Activated naive CD8-positive, alpha-beta T cell treated with anti-CD3 and anti-CD28 coated beads for 36 hours (primary cell): Measurements from ENCODE around the gene PROSER2. TPM values are rescaled to one million over a fixed set of nuclear protein-coding genes. Genes with fewer than 3 reads are reported as not detected.

Experiments
- DNase-seq: peaks from one replicate; pipeline ENCODE4 v3.0.0; 2021
- H3K27ac Mint-ChIP-seq: one replicate; pipeline ENCODE4 v1.8.0; 2022; ENCODE audit warnings: mild to moderate bottlenecking, moderate library complexity, mixed read lengths
- H3K27me3 Mint-ChIP-seq: one replicate; pipeline ENCODE4 v1.8.0; 2022; ENCODE audit warnings: mild to moderate bottlenecking, mixed read lengths
- H3K36me3 Mint-ChIP-seq: one replicate; pipeline ENCODE4 v1.8.0; 2021; ENCODE audit warnings: mild to moderate bottlenecking, mixed read lengths
- H3K4me1 Mint-ChIP-seq: one replicate; pipeline ENCODE4 v1.8.0; 2021; ENCODE audit warnings: mixed read lengths
- H3K4me3 Mint-ChIP-seq: one replicate; pipeline ENCODE4 v1.8.0; 2022; ENCODE audit warnings: mild to moderate bottlenecking, moderate library complexity, mixed read lengths
- H3K9me3 Mint-ChIP-seq: one replicate; pipeline ENCODE4 v1.8.0; 2022; ENCODE audit warnings: mixed read lengths
- total RNA-seq, 2 experiments: library from RNA; stranded (reverse); gene quantifications; one replicate each; pipeline ENCODE4 v1.2.3, GENCODE V29; 2021

Gene PROSER2
- total RNA-seq, 2 experiments from 2014 or later = 1.5 to 2.8 TPM

- no peaks in the 10 kb centered on the region for H3K27me3 Mint-ChIP-seq
- no peak overlapping the region for H3K27ac Mint-ChIP-seq
Measured at GRCh38 chr10:11795101-11795920, 27.8 kb upstream of the PROSER2 start.

GRCh38 chr10:11796474-11796873 lies 26.7 kb upstream of the PROSER2 start:
- H3K9me3 Mint-ChIP-seq = no peaks in the 10 kb centered on the region
- no peaks in the 10 kb centered on the region for H3K27me3 Mint-ChIP-seq
- H3K36me3 Mint-ChIP-seq = no peaks in the 10 kb centered on the region
- DNase-seq = no peak
- H3K4me3 Mint-ChIP-seq = no peak overlapping the region
- H3K27ac Mint-ChIP-seq = no peak overlapping the region
- H3K4me1 Mint-ChIP-seq = no peaks in the 10 kb centered on the region

More at GRCh38 chr10:11795101-11795920, 27.8 kb upstream of the PROSER2 start:
- Mint-ChIP-seq H3K4me3 (peak overlapping the region; percentile 42), H3K4me1 (no peaks in the 10 kb centered on the region), H3K9me3 (no peaks in the 10 kb centered on the region), H3K36me3 (no peaks in the 10 kb centered on the region)
- no peak for DNase-seq

GRCh38 chr10:11797281-11797680 lies 25.9 kb upstream of the PROSER2 start:
- no peaks in the 10 kb centered on the region for H3K27me3 Mint-ChIP-seq
- DNase-seq = no peak
- no peaks in the 10 kb centered on the region for H3K9me3 Mint-ChIP-seq
- no peak overlapping the region for H3K4me3 Mint-ChIP-seq
- no peak overlapping the region for H3K27ac Mint-ChIP-seq
- H3K36me3 Mint-ChIP-seq = no peaks in the 10 kb centered on the region
- no peaks in the 10 kb centered on the region for H3K4me1 Mint-ChIP-seq

GRCh38 chr10:11797847-11798633 lies 25.1 kb upstream of the PROSER2 start:
- H3K27ac Mint-ChIP-seq = no peak overlapping the region
- no peaks in the 10 kb centered on the region for H3K36me3 Mint-ChIP-seq
- no peaks in the 10 kb centered on the region for H3K4me1 Mint-ChIP-seq
- no peak overlapping the region for H3K4me3 Mint-ChIP-seq
- H3K27me3 Mint-ChIP-seq = peaks cover 3% of the 10 kb centered on the region
- no peaks in the 10 kb centered on the region for H3K9me3 Mint-ChIP-seq
- DNase-seq = no peak

GRCh38 chr10:11798845-11799735 lies 24.1 kb upstream of the PROSER2 start:
- no peak overlapping the region for H3K27ac Mint-ChIP-seq
- no peaks in the 10 kb centered on the region for H3K9me3 Mint-ChIP-seq
- no peaks in the 10 kb centered on the region for H3K36me3 Mint-ChIP-seq
- H3K4me1 Mint-ChIP-seq = no peaks in the 10 kb centered on the region
- H3K4me3 Mint-ChIP-seq = no peak overlapping the region
- peaks cover 3% of the 10 kb centered on the region for H3K27me3 Mint-ChIP-seq
- DNase-seq = no peak

GRCh38 chr10:11799736-11800080 lies 23.4 kb upstream of the PROSER2 start:
- H3K4me3 Mint-ChIP-seq = no peak overlapping the region
- no peaks in the 10 kb centered on the region for H3K36me3 Mint-ChIP-seq
- no peaks in the 10 kb centered on the region for H3K9me3 Mint-ChIP-seq
- H3K27me3 Mint-ChIP-seq = peaks cover 3% of the 10 kb centered on the region
- DNase-seq = no peak
- H3K27ac Mint-ChIP-seq = no peak overlapping the region
- H3K4me1 Mint-ChIP-seq = no peaks in the 10 kb centered on the region

- H3K4me1 Mint-ChIP-seq = no peaks in the 10 kb centered on the region
- no peak overlapping the region for H3K27ac Mint-ChIP-seq
- no peak for DNase-seq
- H3K4me3 Mint-ChIP-seq = no peak overlapping the region
- H3K9me3 Mint-ChIP-seq = no peaks in the 10 kb centered on the region
- H3K27me3 Mint-ChIP-seq = peaks cover 3% of the 10 kb centered on the region
- H3K36me3 Mint-ChIP-seq = no peaks in the 10 kb centered on the region
Measured at GRCh38 chr10:11804336-11804735, 18.8 kb upstream of the PROSER2 start.

- Mint-ChIP-seq H3K27me3 (peaks cover 9% of the 10 kb centered on the region), H3K27ac (no peak overlapping the region), H3K4me3 (no peak overlapping the region), H3K36me3 (no peaks in the 10 kb centered on the region), H3K4me1 (no peaks in the 10 kb centered on the region), H3K9me3 (no peaks in the 10 kb centered on the region)
- no peak for DNase-seq
Measured at GRCh38 chr10:11805792-11806191, 17.4 kb upstream of the PROSER2 start.

- H3K4me3 Mint-ChIP-seq = no peak overlapping the region
- H3K9me3 Mint-ChIP-seq = no peaks in the 10 kb centered on the region
- no peaks in the 10 kb centered on the region for H3K4me1 Mint-ChIP-seq
- H3K27me3 Mint-ChIP-seq = peaks cover 10% of the 10 kb centered on the region
- no peak for DNase-seq
- no peaks in the 10 kb centered on the region for H3K36me3 Mint-ChIP-seq
- no peak overlapping the region for H3K27ac Mint-ChIP-seq
Measured at GRCh38 chr10:11806706-11807105, 16.4 kb upstream of the PROSER2 start.

- no peak overlapping the region for H3K4me3 Mint-ChIP-seq
- no peak for DNase-seq
- no peaks in the 10 kb centered on the region for H3K4me1 Mint-ChIP-seq
- peaks cover 7% of the 10 kb centered on the region for H3K27me3 Mint-ChIP-seq
- no peaks in the 10 kb centered on the region for H3K36me3 Mint-ChIP-seq
- H3K9me3 Mint-ChIP-seq = no peaks in the 10 kb centered on the region
- no peak overlapping the region for H3K27ac Mint-ChIP-seq
Measured at GRCh38 chr10:11808808-11809207, 14.3 kb upstream of the PROSER2 start.

- H3K27me3 Mint-ChIP-seq = peaks cover 7% of the 10 kb centered on the region
- DNase-seq = no peak
- H3K4me3 Mint-ChIP-seq = no peak overlapping the region
- H3K4me1 Mint-ChIP-seq = no peaks in the 10 kb centered on the region
- no peaks in the 10 kb centered on the region for H3K9me3 Mint-ChIP-seq
- no peak overlapping the region for H3K27ac Mint-ChIP-seq
- no peaks in the 10 kb centered on the region for H3K36me3 Mint-ChIP-seq
Measured at GRCh38 chr10:11810313-11810766, 12.8 kb upstream of the PROSER2 start.

GRCh38 chr10:11810973-11811372 lies 12.2 kb upstream of the PROSER2 start:
- Mint-ChIP-seq H3K36me3 (no peaks in the 10 kb centered on the region), H3K27ac (no peak overlapping the region), H3K4me3 (no peak overlapping the region), H3K9me3 (no peaks in the 10 kb centered on the region), H3K27me3 (peaks cover 7% of the 10 kb centered on the region), H3K4me1 (no peaks in the 10 kb centered on the region)
- DNase-seq = no peak

- DNase-seq = no peak
- H3K36me3 Mint-ChIP-seq = no peaks in the 10 kb centered on the region
- H3K4me1 Mint-ChIP-seq = no peaks in the 10 kb centered on the region
- no peak overlapping the region for H3K4me3 Mint-ChIP-seq
- no peaks in the 10 kb centered on the region for H3K9me3 Mint-ChIP-seq
- peaks cover 7% of the 10 kb centered on the region for H3K27me3 Mint-ChIP-seq
- H3K27ac Mint-ChIP-seq = no peak overlapping the region
Measured at GRCh38 chr10:11813177-11813576, 10.0 kb upstream of the PROSER2 start.

GRCh38 chr10:11813855-11814567 lies 9.1 kb upstream of the PROSER2 start:
- Mint-ChIP-seq H3K9me3 (no peaks in the 10 kb centered on the region), H3K27ac (no peak overlapping the region), H3K27me3 (peaks cover 9% of the 10 kb centered on the region), H3K4me1 (no peaks in the 10 kb centered on the region), H3K36me3 (no peaks in the 10 kb centered on the region), H3K4me3 (no peak overlapping the region)
- no peak for DNase-seq
